Neuronal stem cell (in vitro differentiated cells): ENCODE measurements around the gene MAPKAP1.
A peak's percentile ranks its signal among the peaks of the same experiment; 100 is the strongest.

ENCODE experiments used
- DNase-seq: peaks from one replicate; pipeline ENCODE4 v3.0.0-alpha.2; 2013; ENCODE audit warnings: low spot score
- H2AFZ ChIP-seq: one replicate; pipeline ENCODE4 v1.6.1; 2013; ENCODE audit warnings: mild to moderate bottlenecking, low read length, inconsistent platforms
- H2AK5ac ChIP-seq: 2 replicates; pipeline ENCODE4 v1.6.1; 2013; ENCODE audit warnings: low read depth, mild to moderate bottlenecking, inconsistent platforms, low read length, moderate library complexity, mixed read lengths
- H2BK120ac ChIP-seq: 2 replicates; pipeline ENCODE4 v1.6.1; 2013; ENCODE audit warnings: low read depth, mild to moderate bottlenecking, inconsistent platforms, low read length, moderate library complexity, mixed read lengths
- H2BK12ac ChIP-seq: one replicate; pipeline ENCODE4 v1.6.1; 2013; ENCODE audit warnings: low read length, inconsistent platforms
- H2BK15ac ChIP-seq: 2 replicates; pipeline ENCODE4 v1.6.1; 2013; ENCODE audit warnings: mild to moderate bottlenecking, low read length, inconsistent platforms, mixed read lengths
- H2BK5ac ChIP-seq: one replicate; pipeline ENCODE4 v1.6.1; 2013; ENCODE audit warnings: inconsistent platforms, mild to moderate bottlenecking, low read length, moderate library complexity
- H3K14ac ChIP-seq: one replicate; pipeline ENCODE4 v1.6.1; 2013; ENCODE audit warnings: low read length, inconsistent platforms
- H3K18ac ChIP-seq: 2 replicates; pipeline ENCODE4 v1.6.1; 2013; ENCODE audit warnings: low read length, inconsistent platforms
- H3K23ac ChIP-seq: 2 replicates; pipeline ENCODE4 v1.6.1; 2013; ENCODE audit warnings: low read depth, mild to moderate bottlenecking, mixed read lengths, low read length, inconsistent platforms; ENCODE audit not compliant: poor library complexity
- H3K27ac ChIP-seq: replicated peaks from 3 replicates; pipeline ENCODE4 v1.5.1; 2013; ENCODE audit warnings: low read length, inconsistent platforms
- H3K27me3 ChIP-seq, 3 experiments: 2 replicates each; pipeline ENCODE4 v1.6.1; 2013; ENCODE audit warnings: low read length in 3 of 3, mild to moderate bottlenecking in 2 of 3, inconsistent platforms in 1 of 3, low read depth in 1 of 3, mixed read lengths in 1 of 3, moderate library complexity in 1 of 3; ENCODE audit not compliant: control insufficient read depth in 3 of 3, insufficient read depth in 3 of 3
- H3K36me3 ChIP-seq, 2 donors: replicated peaks in 1 of 2; 2 replicates each; pipeline ENCODE4 v1.6.1; 2013; ENCODE audit warnings: low read length in 2 of 2; ENCODE audit not compliant: control insufficient read depth in 2 of 2, insufficient read depth in 2 of 2
- H3K4ac ChIP-seq: 2 replicates; pipeline ENCODE4 v1.6.1; 2013; ENCODE audit warnings: inconsistent platforms, mild to moderate bottlenecking, low read length, moderate library complexity
- H3K4me1 ChIP-seq, 2 donors: 1 replicate in 1 of 2; 2 replicates in 1 of 2; pipeline ENCODE4 v1.6.1; 2013; ENCODE audit warnings: low read length in 2 of 2, low read depth in 1 of 2; ENCODE audit not compliant: control insufficient read depth in 2 of 2, insufficient read depth in 1 of 2
- H3K4me2 ChIP-seq: one replicate; pipeline ENCODE4 v1.6.1; 2013; ENCODE audit warnings: mild to moderate bottlenecking, low read length, inconsistent platforms; ENCODE audit not compliant: insufficient read depth, poor library complexity, severe bottlenecking
- H3K4me3 ChIP-seq, 2 donors: 2 replicates each; pipeline ENCODE4 v1.5.1; 2013; ENCODE audit warnings: low read length in 2 of 2, mild to moderate bottlenecking in 2 of 2, inconsistent platforms in 1 of 2, moderate library complexity in 1 of 2
- H3K79me1 ChIP-seq: one replicate; pipeline ENCODE4 v1.6.1; 2013; ENCODE audit warnings: low read depth, mild to moderate bottlenecking, inconsistent platforms, low read length, moderate library complexity
- H3K9ac ChIP-seq: one replicate; pipeline ENCODE4 v1.6.1; 2013; ENCODE audit warnings: mild to moderate bottlenecking, low read depth, low read length, inconsistent platforms; ENCODE audit not compliant: poor library complexity
- H3K9me3 ChIP-seq, 2 donors: replicated peaks in 1 of 2; 2 replicates each; pipeline versions ENCODE3 to v1.6.1; 2013; ENCODE audit warnings: low read length in 2 of 2, mild to moderate bottlenecking in 2 of 2, inconsistent platforms in 1 of 2, low read depth in 1 of 2, mixed read lengths in 1 of 2, moderate library complexity in 1 of 2; ENCODE audit not compliant: control insufficient read depth in 2 of 2, insufficient read depth in 1 of 2
- H4K8ac ChIP-seq: one replicate; pipeline ENCODE4 v1.6.1; 2013; ENCODE audit warnings: low read depth, mild to moderate bottlenecking, inconsistent platforms, low read length, moderate library complexity
- H4K91ac ChIP-seq: one replicate; pipeline ENCODE4 v1.6.1; 2013; ENCODE audit warnings: low read length, low read depth, mild to moderate bottlenecking, inconsistent platforms; ENCODE audit not compliant: poor library complexity
- WGBS, 2 donors: extraction: QIAGEN DNeasy Blood & Tissue Kit; methylation state at CpG; one replicate each; pipeline ENCODE4 v1.1.7; 2013; ENCODE audit warnings: missing lambda C conversion rate in 2 of 2, mixed read lengths in 1 of 2; ENCODE audit not compliant: insufficient read length in 2 of 2, insufficient replicate concordance in 1 of 2; ENCODE audit errors: extremely low coverage in 2 of 2; 5-methylcytosine and 5-hydroxymethylcytosine counted together

The MAPKAP1 gene

GRCh38 chr9:125461636-125462190 is 245.3 kb downstream of the MAPKAP1 start:
- H3K27ac ChIP-seq: peak overlapping the region; percentile 26
- DNase-seq: no peak
- no peak overlapping the region for H3K14ac ChIP-seq
- no peak overlapping the region for H2BK120ac ChIP-seq
- H3K79me1 ChIP-seq: no peaks in the 10 kb centered on the region
- no peak overlapping the region for H2BK15ac ChIP-seq
- no peak overlapping the region for H4K91ac ChIP-seq
- WGBS, 2 donors: no CpG with 5 or more reads among the region's 8 CpGs
- H3K23ac ChIP-seq: no peak overlapping the region
- no peak overlapping the region for H2AK5ac ChIP-seq
- no peaks in the 10 kb centered on the region for H3K27me3 ChIP-seq
- peaks cover 0 to 5% of the 10 kb centered on the region in 2 donors for H3K36me3 ChIP-seq
- no peak overlapping the region for H3K4ac ChIP-seq
- H2BK5ac ChIP-seq: no peak overlapping the region
- H3K9me3 ChIP-seq: peaks cover 4 to 20% of the 10 kb centered on the region in 2 donors
- H3K4me1 ChIP-seq: peaks cover 33 to 36% of the 10 kb centered on the region in 2 donors
- no peak overlapping the region for H3K9ac ChIP-seq
- no peak overlapping the region for H3K4me2 ChIP-seq
- no peak overlapping the region for H2AFZ ChIP-seq
- no peak overlapping the region for H2BK12ac ChIP-seq
- no peak overlapping the region for H4K8ac ChIP-seq
- peak overlapping the region; percentile 60 for H3K18ac ChIP-seq
- no peak overlapping the region for H3K4me3 ChIP-seq

GRCh38 chr9:125460883-125461635 is 245.9 kb downstream of the MAPKAP1 start:
- Histone ChIP-seq H2BK5ac (no peak overlapping the region), H3K4me1 (peaks cover 30 to 33% of the 10 kb centered on the region in 2 donors), H3K27ac (no peak overlapping the region), H3K18ac (no peak overlapping the region), H2AFZ (no peak overlapping the region), H3K4ac (no peak overlapping the region), H2BK120ac (no peak overlapping the region), H3K79me1 (no peaks in the 10 kb centered on the region), H2BK12ac (no peak overlapping the region), H3K36me3 (peaks cover 0 to 5% of the 10 kb centered on the region in 2 donors), H2BK15ac (no peak overlapping the region), H3K9ac (no peak overlapping the region), H3K14ac (no peak overlapping the region), H3K23ac (no peak overlapping the region), H2AK5ac (no peak overlapping the region), H3K4me3 (no peak overlapping the region), H4K8ac (no peak overlapping the region), H3K27me3 (no peaks in the 10 kb centered on the region), H4K91ac (no peak overlapping the region), H3K9me3 (peaks cover 9 to 27% of the 10 kb centered on the region in 2 donors), H3K4me2 (no peak overlapping the region)
- no peak for DNase-seq
- WGBS, 2 donors: no CpG with 5 or more reads among the region's 8 CpGs

GRCh38 chr9:125460346-125460745 is 246.7 kb downstream of the MAPKAP1 start:
- H3K14ac ChIP-seq: no peak overlapping the region
- no peak overlapping the region for H2BK12ac ChIP-seq
- H3K36me3 ChIP-seq: peaks cover 0 to 5% of the 10 kb centered on the region in 2 donors
- no peak overlapping the region for H4K91ac ChIP-seq
- WGBS, 2 donors: no CpG with 5 or more reads among the region's 7 CpGs
- no peak overlapping the region for H2AK5ac ChIP-seq
- no peak overlapping the region for H3K4me3 ChIP-seq
- no peak overlapping the region for H2BK15ac ChIP-seq
- no peak overlapping the region for H3K18ac ChIP-seq
- H2AFZ ChIP-seq: no peak overlapping the region
- H3K27me3 ChIP-seq: no peaks in the 10 kb centered on the region
- no peak overlapping the region for H3K4ac ChIP-seq
- H2BK120ac ChIP-seq: no peak overlapping the region
- H3K9me3 ChIP-seq: peaks cover 9 to 34% of the 10 kb centered on the region in 2 donors
- no peak overlapping the region for H4K8ac ChIP-seq
- no peak overlapping the region for H3K9ac ChIP-seq
- no peaks in the 10 kb centered on the region for H3K79me1 ChIP-seq
- H3K4me2 ChIP-seq: no peak overlapping the region
- DNase-seq: no peak
- H2BK5ac ChIP-seq: no peak overlapping the region
- H3K23ac ChIP-seq: no peak overlapping the region
- no peak overlapping the region for H3K27ac ChIP-seq
- peaks cover 24 to 27% of the 10 kb centered on the region in 2 donors for H3K4me1 ChIP-seq

DNA sequence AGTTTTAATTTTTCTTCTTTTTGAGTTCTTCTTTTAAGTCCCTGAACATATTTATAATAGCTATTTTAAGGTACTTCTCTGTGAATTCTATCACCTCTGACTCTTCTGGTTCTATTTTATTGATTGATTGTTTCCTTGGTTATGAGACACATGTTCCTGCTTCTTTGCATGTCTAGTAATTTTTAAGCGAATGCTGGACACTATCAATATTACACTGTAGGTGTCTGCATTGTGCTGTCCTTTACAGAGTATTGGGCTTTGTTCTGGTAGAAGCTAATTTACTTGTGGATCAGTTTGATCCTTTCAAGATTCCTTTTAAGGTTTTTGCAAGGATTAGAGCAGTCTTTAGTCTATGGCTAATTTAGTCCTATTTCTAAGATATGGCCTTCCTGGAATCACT is 249.7 kb downstream of the MAPKAP1 start:
- peaks cover 8 to 17% of the 10 kb centered on the region in 2 donors for H3K4me1 ChIP-seq
- H4K8ac ChIP-seq: no peak overlapping the region
- no peak overlapping the region for H3K4me2 ChIP-seq
- no peak for DNase-seq
- no CpG with 5 or more reads among the region's 1 CpG for WGBS, 2 donors
- no peak overlapping the region for H3K14ac ChIP-seq
- no peak overlapping the region for H2BK15ac ChIP-seq
- H4K91ac ChIP-seq: no peak overlapping the region
- H3K9ac ChIP-seq: no peak overlapping the region
- no peak overlapping the region for H3K23ac ChIP-seq
- no peak overlapping the region for H3K18ac ChIP-seq
- H2BK5ac ChIP-seq: no peak overlapping the region
- H3K4me3 ChIP-seq: no peak overlapping the region
- H3K4ac ChIP-seq: no peak overlapping the region
- no peak overlapping the region for H3K27ac ChIP-seq
- H2AK5ac ChIP-seq: no peak overlapping the region
- H3K36me3 ChIP-seq: peaks cover 0 to 8% of the 10 kb centered on the region in 2 donors
- H3K9me3 ChIP-seq: peaks cover 9 to 37% of the 10 kb centered on the region in 2 donors
- H2BK120ac ChIP-seq: no peak overlapping the region
- H2BK12ac ChIP-seq: no peak overlapping the region
- H3K27me3 ChIP-seq: no peaks in the 10 kb centered on the region
- no peak overlapping the region for H2AFZ ChIP-seq
- H3K79me1 ChIP-seq: no peaks in the 10 kb centered on the region
